Inflammatory macrophage treated with lipopolysaccharide for 4 hours (primary cell): ENCODE results near the gene SLC39A11.
"Not testable (repeated sequence)": the region's sequence is repeated elsewhere in the genome, so short reads cannot be mapped to it uniquely, and the experiment has no call there.

Source experiments
- DNase-seq: peaks from one replicate; pipeline ENCODE4 v3.0.0-alpha.2; 2020

SLC39A11 gene, protein sequence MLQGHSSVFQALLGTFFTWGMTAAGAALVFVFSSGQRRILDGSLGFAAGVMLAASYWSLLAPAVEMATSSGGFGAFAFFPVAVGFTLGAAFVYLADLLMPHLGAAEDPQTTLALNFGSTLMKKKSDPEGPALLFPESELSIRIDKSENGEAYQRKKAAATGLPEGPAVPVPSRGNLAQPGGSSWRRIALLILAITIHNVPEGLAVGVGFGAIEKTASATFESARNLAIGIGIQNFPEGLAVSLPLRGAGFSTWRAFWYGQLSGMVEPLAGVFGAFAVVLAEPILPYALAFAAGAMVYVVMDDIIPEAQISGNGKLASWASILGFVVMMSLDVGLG

DNA sequence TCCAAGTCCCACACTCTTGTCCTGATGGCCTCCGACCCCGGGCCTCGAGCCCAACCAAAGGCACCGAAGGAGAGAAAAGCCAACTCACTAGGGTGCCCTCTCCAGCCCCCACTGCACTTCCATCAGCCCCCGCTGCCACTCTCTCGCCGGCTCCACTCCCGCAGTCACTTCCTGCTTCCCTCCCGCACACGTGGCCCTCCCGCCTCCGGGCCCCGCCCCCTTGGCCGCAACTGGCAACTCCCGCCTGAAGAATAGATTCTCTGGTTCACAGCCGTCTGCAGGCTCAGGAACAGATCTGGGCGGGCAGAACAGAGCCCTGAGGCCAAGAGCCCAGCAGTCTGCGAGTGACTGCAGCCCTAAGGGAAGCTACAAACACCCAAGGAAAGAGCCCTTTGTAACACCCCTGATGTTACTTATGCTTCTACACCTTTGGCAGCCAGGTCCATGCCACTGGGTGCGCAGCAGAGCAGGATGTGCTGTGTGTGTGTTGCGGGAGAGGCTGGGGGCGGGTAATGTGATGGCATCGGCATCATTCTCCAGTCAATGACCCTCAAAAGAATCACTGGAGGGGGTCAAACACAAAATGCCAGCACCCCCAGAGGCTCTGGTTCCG lies at the start of gene SLC39A11:
SLC39A11 (minus strand) TSS at position 166 of the 613 bp plus-strand sequence. CDS start 3,924 bp downstream, outside the sequence.
- DNase-seq, result peak; percentile 95

DNA sequence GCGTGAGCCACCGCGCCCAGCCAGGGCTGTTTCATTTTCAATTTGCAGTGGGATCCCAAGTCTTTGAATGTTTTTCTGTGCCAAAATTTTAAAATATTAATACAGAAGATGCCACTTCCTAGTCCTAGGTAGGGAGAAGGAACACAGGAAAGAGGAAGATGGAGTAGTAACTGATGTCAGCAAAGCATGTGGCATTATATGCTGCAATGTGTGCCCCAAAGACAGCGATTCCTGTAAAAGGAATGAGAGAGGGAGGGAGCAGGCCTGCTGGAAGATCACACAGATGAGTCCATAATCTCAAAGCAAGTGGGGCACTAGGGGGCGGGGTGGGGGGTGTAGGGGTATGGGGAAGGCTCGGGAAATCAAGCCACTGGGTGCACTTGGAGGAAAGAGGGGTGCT lies 48.9 kb upstream of the SLC39A11 start:
- DNase-seq, result peak; percentile 89

DNA sequence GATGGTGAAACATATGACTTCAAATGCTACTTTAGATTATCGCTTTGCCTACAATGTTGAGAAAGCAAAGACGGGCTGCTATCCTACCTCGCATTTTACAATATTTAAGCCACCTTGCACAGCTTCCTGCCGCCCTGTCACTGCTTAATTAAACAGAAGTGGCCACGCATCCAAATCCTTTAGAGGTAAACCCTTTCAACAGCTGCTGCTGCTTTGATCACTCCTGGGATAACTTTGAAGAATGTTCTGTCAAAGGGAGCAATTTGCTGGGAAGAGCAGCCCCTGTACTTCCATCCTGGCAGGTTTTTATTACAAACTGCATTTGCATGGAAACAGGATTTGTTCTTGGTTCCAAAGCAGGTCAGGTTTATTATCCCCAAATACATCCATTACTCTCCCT lies 48.1 kb upstream of the SLC39A11 start:
- DNase-seq, result no peak

DNA sequence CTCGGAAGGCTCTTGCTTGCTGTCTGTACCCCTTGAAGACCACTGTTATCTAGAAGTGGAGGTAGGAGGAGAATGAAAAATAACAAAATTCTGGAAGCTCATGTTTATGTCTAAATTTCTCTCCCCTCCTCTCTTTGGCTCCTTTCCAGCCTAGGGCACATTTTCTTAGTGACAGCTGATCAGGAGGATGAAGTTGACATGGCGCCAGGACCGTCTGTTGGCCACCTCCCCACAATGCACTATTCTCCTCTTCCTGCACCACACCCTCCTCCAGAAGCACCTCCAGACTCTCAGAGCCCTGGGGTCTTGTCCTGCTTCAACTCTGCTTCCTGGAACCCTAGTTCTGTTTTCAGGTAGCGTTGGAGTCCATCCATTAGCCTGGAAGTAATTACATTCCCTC lies 46.8 kb upstream of the SLC39A11 start:
- no peak for DNase-seq

DNA sequence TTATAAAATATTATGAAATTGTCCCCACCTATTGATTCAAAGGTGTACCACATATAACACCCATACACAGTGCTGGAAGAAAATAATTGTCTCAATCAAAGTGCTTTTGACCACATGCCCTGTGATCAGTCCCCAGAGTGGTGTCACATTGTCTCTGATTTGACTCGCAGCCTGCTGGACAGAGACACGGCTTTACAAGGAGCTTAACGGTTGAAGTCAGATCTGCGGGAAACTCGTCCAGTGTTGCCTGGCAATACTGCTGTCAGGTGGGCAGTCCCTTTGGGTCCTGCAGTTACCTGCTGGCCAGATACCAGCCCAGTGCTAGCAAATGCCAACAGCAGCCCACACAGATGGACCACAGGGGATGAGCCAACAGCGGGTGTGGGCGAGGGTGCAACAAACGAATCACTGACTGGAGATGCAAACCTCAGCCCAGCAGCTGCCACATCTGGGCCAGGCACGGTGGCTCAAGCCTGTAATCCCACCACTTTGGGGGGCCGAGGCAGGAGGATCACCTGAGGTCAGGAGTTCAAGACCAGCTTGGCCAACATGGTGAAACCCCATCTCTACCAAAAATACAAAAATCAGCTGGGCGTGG lies 46.2 kb upstream of the SLC39A11 start:
- DNase-seq, result no peak

DNA sequence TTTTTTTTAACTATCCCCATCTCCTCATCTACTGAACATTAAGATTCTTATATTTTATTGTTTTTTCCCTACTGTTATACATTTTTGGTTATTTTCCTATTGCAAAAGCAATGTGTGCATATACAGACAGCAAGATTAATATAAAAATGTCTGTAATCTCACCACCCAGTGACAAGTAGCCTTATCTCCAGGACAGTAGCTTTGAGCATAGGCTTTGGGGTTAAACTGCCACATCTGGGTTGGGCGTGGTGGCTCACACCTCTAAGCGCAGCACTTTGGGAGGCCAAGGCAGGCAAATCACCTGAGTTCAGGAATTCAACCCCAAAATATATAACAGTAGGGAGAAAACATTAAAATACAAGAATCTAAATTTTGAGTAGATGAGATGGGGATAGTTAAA lies 44.9 kb upstream of the SLC39A11 start:
- no peak for DNase-seq

DNA sequence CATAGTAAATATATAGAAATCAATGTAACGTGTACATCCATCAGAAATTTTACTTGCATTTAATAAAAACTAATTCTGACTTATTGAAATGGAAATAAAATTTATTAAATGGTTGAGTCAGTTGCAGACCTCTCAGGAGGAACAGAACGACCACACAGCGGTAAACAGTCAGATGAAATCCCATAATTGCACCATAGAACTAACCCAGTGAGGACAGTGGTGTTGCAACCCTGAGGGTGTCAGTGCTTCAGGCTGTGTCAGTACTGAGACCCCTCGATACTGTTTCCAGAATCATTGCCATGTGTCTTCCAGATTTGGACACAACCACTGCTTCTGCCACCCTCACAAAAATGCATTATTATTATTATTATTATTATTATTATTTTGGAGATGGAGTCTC lies 43.3 kb upstream of the SLC39A11 start:
- DNase-seq, result peak; percentile 96

DNA sequence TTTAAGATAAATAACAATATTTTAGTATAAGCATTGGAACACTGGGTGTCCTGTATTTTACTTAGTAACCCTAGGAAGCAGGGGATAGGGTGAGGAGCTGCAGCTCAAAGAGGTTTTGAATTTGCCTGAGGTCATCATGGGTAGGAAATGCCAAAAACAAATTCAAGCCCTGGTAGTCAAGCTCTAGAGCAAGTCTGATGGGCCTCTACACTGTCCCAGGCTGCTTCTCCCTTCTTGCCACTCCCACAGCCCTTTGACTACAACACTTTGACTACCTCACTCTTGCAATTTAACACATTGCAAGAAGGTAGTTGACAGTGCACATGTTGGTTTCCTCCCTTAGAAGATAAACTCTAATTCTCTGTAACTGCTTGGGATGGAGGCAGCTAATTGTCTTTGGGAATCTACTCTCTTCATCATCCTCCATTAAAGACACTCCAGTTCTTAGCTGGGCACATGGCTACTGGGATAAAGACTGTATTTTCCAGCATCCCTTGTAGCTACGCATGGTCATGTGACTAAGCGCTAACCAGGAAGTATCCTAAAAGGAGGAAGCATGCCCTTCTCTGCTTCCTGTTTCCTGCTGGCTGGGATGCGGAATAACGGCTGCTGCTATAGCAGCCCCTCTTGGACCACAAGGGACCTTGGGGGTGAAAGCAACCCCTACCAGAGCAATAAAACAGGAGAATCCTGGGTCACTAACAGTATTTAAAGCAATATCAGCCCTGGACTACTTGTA lies 41.6 kb upstream of the SLC39A11 start:
- DNase-seq, result peak; percentile 81

DNA sequence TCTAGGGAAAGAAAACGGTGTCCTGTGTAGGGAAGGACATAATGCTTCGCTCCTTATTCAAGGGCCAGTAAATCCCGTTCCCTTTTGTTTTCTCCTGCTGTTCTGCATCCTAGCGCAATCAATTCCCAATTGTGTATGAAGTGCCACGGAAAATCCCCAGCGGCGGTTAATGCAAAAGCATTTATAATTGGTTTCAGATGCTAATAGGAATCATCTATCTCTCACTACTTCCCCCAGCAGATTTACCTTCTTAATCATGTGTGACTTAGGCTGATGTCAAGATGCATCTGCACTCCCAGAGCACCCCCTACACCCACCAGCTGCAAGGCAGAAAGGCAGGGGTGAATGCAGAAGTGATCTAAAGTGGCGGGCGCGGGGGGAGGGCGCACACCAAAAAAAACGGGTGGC lies 39.6 kb upstream of the SLC39A11 start:
- peak; percentile 28 for DNase-seq

DNA sequence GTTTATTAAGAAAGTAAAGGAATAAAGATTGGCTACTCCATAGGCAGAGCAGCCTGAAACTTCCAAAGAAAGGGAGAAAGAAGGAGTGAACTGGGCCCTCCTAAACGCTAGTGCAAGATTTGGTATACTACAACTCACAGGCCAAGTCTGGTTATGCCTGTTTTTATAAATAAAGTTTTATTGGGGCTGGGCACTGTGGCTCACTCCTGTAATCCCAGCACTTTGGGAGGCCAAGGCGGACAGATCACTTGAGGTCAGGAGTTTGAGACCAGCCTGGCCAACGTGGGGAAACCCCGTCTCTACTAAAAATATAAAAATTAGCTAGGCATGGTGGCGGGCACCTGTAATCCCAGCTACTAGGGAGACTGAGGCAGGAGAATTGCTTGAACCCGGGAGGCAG lies 39.0 kb upstream of the SLC39A11 start:
- DNase-seq, result not testable (repeated sequence)

DNA sequence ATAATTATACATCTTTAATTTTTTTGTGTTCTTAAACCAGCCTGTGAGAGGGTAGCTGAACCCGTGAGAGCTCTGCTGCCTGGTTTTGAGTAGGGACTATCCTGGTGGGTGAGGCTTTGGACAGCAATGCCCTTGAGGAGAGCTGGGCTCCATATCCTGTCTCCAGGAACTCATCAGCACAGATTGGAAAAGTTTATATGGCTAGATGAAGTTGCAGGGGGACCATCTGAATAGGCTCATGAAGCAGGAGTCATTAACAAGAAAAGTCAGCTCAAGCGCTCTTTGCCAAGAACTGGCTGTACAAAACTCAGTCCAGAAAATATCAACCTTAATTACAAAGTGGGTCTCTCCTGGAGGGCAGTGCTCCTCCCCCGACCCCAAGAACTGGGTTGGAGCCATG lies 38.5 kb upstream of the SLC39A11 start:
- DNase-seq, result no peak

DNA sequence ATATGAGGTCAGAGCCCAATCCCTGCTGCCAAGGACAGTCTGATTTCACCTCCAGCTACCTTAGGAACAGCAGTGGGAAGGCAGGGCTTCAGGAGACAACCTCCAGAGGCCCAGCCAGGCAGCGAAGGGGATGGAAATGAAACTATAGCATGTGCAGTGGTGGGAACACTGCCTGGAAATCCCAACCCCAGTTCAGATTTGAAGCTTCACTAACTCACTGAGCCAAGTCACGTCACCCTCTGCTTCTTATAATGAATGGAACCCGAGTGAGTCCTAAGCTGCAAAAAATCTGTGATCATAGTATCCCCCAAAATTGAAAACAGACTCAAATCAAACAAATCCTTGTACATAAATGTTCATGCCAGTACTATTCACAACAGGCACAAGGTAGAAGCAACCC lies 36.0 kb upstream of the SLC39A11 start:
- no peak for DNase-seq

DNA sequence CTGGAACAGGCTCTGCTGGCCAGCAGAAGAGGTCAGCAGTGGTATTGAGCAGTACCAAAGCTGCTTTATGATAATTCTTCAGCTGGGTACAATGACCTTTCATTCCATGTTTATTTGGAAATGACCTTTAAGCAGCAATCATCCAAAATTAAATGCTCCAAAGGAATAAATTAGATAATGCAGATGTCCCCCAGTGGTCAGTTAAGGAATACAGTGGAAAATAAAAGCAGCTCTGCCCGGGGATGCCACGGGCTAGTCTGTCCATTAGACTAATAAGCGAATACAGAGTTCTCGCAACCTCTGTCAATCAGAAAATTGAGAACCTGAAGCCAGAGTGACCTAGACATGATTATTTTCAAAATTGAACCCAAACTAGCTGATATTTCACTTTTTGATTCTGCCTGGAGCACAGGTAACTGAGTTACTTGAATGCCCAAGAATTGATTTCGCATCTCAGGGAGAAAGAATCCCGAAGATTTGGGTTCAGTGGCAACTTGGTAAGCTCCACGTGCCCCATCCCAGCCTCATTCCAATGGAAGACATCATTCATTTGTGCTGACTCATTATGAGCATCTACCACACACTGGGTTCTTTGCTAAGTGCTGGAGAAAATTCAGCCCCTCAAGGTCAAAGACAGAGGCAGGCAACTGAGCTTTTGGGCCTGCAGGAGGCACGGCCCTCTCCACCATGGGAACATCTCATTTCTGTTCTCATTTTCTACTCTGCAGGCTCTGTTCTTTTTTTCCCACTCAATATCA lies 34.4 kb upstream of the SLC39A11 start:
- no peak for DNase-seq

DNA sequence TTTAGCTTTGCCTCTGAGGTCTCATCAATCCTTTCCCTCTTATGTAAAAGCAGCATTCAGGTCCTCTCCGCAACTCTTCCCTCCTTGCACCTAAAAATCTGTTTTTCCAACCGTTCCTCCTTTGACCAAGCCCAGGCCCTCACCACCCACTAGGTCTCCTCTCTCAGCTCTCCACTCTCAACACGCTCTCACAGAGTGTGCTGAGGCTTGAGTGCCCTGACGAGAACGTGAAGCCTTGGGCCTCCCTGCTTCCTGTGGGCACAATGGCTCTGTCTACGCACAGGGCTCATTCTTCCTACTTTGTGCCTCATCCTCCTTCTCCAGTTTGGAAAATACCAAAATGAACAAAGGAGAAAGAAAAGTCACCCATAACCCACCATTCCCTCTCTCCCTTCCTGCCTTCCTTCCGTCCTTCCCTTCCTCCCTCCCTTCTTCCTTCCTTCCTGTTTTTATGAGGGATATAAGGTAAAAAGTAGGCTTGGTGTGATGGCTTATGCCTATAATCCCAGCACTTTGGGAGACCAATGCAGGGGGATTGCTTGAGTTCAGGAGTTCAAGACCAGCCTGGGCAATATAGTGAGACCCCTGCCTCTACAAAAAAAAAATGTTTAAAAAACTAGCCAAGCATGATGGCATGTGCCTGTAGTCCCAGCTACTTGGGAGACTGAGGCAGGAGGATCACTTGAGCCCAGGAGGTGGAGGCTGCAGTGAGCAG lies 31.3 kb upstream of the SLC39A11 start:
- DNase-seq, result no peak

DNA sequence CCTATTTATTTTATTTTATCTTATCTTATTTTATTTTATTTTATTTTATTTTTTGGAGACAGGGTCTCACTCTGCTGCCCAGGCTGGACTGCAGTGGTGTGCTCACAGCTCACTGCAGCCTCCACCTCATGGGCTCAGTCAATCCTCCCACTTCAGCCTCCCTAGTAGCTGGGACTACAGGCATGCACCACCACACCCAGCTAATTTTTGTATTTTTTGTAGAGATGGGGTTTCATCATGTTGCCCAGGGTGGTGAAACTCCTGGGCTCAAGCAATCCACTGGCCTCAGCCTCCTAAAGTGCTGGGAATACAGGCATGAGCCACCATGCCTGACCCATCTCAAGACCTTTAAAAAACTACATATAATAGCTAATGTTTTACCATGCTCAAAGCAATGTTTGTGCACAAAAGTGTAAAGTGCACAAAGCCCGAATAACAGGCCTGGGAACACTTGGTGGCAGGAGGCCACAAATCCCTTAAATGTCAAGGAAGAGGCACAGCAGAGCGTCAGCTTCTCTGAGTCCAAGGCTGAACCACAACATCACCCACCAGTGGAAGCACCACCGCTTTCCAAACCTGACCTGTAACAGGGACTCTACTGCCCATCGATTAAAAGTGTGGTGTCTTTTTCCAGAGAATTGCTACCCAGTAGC lies 30.6 kb upstream of the SLC39A11 start:
- DNase-seq, result no peak

DNA sequence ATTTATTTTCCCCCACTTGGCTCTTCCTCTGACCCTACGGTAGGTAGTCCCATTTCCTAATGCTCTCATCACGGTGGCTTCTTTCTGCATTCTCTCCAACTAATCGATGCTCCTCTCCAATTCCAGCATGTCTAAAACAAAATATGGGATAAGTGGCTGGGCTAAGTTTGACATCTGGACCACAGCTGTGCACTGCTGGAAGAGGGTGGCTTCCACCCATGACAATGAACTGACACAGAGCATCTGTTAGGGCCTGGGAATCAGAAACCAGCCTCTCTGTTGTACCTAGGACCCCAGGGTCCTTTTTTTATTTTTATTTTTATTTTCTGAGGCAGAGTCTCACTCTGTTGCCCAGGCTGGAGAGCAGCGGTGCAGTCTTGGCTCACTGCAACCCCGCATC lies 29.0 kb upstream of the SLC39A11 start:
- no peak for DNase-seq

DNA sequence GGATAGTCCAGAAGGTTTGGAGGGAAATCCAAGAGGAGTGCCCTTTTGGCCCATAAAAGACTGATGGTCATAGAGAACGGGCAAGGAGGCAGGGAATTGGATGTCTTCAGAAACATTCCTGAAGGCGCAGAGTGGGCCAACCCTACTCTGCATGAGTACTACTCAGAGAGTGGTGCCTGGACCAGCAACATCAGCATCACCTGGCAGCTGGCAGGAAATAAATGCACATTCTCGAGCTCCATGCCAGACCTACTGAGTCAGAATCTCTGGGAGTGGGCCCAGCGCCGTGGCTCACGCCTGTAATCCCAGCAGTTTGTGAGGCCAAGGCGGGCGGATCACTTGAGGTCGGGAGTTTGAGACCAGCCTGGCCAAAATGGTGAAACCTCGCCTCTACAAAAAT lies 27.1 kb upstream of the SLC39A11 start:
- no peak for DNase-seq

DNA sequence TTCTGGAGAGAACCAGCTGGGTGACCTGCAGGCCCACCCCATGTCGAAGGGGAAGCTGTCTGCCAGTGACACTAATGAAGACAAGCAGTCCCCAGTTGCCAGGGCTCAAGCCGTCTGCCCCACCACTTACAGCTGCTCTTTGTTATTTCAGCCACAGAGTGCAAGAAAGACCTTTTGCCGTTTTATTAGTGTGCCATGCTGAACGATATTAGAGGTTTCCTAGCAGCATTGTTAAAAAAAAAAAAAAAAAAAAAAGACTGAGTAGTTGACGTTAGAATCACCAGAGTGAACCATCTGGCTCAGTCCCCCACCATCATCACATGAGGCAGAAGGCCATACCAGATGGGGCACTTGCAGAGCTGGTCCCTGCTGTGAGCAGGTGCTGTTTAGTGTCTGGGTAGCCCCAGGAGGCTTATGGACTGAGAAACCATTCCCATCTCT lies 26.5 kb upstream of the SLC39A11 start:
- no peak for DNase-seq

DNA sequence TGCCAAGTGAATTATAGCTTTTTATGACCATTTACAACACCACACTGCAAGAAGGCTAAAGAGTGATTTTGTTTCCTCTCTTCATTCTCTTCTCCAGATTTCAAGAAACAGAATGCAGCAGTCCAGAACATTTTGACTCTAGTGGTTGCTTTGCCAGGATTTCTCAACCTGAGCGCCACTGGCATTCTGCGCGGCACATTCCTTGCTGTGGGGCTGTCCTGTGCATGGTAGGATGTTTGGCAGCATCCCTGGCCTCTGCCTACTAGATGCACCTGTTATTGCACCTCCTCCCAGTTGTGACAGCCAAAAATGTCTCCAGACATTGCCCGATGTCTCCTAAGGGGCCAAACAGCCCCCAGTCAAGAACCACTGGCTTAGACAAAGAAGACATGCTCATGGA lies 25.7 kb upstream of the SLC39A11 start:
- no peak for DNase-seq

DNA sequence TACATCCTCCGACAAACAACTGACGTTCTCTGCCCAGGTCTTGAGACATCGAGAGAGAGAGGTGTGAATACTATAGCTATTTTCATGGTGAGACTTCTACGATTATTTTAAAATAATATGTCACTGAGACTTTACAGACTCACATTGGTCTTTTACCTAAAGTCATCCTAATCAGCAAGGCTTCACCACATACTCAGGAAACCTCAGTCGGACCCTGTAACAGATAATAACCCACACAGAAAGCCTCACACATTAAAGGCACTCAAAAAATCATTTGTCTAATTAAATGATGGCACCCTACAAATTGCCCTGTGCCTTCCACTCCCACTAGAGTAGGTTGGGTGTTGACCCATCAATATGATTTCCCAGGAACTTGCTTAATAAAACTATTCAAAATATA lies 19.8 kb upstream of the SLC39A11 start:
- DNase-seq, result no peak

DNA sequence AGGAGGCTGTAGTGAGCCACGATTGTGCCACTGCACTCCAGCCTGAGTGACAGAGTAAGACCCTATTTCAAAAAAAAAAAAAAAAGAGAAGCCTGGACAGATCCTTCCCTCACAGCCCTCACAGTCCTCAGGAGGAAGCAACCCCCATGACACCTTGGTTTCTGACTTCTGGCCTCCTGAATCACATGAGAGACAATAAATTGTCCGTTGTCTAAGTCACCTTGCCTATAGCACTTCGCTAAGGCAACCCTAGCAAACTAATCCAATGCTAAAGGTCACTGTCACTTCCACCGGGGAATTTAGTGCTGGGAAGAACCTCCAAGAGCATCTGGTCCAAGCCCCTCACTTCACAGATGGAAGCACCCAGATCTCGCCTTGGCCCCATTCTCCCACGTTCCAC lies 18.9 kb upstream of the SLC39A11 start:
- DNase-seq, result no peak

DNA sequence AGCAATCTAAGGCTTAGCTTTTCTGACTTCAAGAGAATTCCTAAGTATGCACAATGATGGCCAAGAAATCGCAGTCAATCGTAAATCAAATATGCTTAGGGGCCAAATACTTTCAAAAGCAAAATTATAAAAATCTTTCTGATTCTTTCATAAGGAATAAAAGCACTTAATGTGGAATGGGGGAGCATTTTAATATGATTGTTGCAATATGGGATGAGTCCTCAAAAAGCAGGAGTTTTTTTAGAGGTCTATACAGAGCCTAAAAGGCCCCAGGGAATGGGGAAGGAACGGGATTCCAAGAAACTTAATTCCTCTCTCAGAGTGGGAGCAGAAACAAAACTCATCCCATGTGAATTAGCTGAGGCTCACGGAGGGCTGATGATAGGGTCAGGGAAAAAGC lies 14.7 kb upstream of the SLC39A11 start:
- no peak for DNase-seq
